Epithelial cell of esophagus (primary cell): ENCODE results near the gene MDK.

Experiments
- DNase-seq: peaks from one replicate; pipeline ENCODE4 v3.0.0; 2010; ENCODE audit warnings: low read depth
- H3K4me3 ChIP-seq: 2 replicates; pipeline ENCODE4 v1.5.1; 2011; ENCODE audit warnings: mild to moderate bottlenecking, low read length, control low read depth
- TF ChIP-seq, protein P1 (sequence below): IDR thresholded peaks from 2 replicates; pipeline ENCODE4 v1.5.1; 2011; ENCODE audit warnings: low read depth, mild to moderate bottlenecking, low read length, control low read depth, inconsistent platforms; ENCODE audit not compliant: insufficient read depth; ENCODE audit errors: missing control alignments

The MDK gene

DNA sequence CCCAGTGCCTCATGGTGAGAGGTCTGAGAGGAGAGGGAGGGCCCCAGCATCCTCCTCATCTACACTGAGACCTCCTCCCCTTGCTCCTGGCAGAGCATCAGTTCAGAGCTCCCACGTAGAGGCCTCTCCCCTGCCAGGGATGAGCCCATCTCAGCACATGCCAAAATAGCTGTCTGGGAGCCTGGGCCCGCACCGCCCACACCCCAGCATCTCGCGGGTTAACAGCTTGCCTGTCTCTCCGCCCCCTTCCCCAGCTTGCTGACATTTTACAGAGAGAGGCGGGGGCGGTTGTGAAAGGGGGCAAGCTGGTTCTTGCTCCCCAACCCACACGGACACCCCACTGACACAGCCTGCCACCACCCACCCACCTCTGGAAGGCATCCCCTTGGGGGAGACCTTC is 27.8 kb upstream of the MDK start:
- no peak overlapping the region for H3K4me3 ChIP-seq
- TF ChIP-seq, protein P1, sequence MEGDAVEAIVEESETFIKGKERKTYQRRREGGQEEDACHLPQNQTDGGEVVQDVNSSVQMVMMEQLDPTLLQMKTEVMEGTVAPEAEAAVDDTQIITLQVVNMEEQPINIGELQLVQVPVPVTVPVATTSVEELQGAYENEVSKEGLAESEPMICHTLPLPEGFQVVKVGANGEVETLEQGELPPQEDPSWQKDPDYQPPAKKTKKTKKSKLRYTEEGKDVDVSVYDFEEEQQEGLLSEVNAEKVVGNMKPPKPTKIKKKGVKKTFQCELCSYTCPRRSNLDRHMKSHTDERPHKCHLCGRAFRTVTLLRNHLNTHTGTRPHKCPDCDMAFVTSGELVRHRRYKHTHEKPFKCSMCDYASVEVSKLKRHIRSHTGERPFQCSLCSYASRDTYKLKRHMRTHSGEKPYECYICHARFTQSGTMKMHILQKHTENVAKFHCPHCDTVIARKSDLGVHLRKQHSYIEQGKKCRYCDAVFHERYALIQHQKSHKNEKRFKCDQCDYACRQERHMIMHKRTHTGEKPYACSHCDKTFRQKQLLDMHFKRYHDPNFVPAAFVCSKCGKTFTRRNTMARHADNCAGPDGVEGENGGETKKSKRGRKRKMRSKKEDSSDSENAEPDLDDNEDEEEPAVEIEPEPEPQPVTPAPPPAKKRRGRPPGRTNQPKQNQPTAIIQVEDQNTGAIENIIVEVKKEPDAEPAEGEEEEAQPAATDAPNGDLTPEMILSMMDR = no peak
- DNase-seq = peak; percentile 45

DNA sequence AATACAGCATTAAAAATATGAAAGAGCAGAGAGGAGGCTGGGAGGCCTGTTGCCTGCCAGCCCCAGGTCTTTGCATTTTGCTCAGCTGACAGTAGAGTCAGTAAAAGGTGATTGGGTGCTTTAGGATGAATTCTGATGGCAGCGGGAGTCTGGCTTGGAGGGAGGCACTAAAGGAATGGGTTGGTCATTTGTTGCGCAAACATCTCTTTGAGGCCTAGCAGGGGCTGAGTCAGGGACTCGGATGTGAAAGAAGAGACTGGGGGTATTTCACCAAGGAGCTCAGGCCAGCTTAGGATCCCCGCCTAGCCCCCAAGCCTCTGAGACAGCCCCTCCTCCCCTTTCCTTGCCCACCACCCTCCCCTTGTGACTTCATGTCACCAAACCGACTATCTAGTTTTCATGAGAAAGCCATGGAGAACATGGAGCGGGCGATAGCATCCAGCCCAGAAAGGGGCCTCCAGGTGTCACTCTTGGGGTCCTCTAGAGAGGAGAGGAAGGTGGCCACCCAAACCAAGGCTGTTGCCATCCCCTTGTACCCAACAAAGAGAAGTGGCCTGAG is 24.5 kb upstream of the MDK start:
- H3K4me3 ChIP-seq = no peak overlapping the region
- TF ChIP-seq, protein P1 = no peak
- peak; percentile 90 for DNase-seq

DNA sequence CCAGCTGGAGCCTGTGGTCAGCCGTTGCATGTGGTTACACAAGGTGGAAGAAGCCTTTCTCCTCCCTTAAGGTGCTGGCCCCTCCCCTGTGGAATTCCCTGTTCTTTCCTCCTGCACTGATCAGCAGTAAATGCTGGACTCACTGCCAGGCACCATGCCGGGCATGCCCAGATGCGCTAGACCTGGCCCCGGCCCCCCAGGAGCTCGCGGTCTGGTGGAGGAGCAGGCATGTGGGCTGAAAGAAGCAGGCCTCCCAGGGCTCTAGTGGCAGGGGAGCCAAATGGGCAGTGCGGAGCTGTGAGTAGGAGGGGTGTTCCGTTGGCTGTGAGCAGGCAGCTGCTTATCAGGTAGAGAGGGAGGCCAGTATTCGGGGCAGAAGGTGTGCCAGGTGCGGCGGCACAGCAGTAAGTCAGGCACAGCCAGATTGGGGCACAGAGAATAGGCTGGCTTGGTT is 24.0 kb upstream of the MDK start:
- no peak overlapping the region for H3K4me3 ChIP-seq
- peak; percentile 78 for DNase-seq
- TF ChIP-seq, protein P1 = no peak

DNA sequence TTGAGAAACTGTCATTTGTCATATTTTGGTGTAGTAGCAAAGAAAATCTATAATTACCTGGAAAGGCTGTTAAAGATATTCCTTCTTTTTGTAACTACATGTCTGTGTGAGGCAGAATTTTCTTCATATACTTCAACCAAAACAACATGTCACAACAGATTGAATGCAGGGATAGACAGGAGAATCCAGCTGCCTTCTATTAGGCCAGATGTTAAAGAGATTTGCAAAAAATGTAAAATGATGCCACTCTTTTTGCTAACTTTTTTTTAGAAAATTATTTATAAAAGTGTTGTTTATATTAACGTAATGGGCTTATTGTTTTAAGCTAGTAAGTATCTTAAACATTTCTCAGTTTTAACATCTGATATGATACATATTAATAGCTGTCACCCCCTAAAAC is 21.5 kb upstream of the MDK start:
- TF ChIP-seq, protein P1 = no peak
- H3K4me3 ChIP-seq = no peak overlapping the region
- no peak for DNase-seq

DNA sequence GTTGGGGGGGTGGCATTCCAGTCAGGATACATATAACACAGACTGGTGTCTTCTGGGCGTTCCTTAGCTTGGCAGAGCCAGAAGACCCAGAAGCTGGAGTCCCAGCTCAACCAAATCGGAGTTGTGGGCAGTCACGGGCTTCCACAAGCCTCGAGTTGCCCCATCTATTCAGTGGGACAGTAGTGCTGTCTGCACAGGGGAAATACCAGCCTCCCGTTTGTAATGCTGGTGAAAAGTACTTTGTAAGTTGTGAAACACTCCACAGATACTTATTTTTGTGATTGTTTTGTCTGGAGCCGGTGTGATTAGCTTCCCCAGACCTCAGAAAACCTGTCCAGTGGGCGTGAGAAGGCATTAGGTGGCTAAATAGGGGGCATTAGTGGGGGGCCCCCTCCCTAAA is 20.6 kb upstream of the MDK start:
- no peak overlapping the region for H3K4me3 ChIP-seq
- DNase-seq = no peak
- TF ChIP-seq, protein P1 = no peak

DNA sequence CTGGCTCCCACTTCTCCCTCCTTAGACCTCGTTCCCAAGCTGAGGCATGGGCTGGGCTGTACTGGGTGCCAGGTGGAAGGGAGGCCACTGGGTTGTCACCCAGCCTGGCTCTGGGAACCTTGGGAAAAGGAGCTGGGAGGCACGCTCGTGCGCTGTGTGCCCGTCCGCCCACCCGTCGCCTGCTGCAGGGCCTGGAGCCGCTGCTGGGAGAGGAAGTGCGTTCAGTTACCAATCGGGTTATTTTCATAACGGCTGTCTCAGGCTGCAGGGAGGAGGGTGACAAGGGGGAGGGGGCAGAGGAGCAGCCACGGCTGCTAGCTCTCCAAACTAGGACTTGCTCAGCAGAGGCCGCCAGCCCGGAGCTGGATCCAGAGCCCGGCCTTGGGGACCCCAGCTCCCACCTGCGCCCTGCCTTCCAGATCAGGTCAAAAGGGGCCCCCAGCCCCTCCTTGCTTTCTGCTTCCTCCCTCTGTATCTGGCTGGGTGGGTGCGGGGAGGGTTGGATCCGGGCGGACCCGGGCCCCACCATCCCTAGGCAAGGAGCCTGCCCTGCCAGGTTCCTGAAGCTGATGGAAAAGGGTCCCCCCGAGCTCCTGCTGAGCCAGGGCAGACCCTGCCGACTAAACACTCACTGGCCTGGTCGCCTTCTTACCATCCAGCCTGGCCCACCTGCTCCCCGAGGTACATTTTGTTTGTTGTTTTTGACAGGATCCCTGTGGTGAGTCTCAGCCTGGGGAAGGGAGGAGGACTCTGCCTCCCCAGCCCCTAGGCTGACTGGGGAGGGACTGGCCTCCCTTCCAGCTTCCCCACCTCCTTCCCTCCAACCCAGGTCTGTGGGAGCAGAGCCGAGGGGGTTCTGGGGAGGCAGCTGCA is 19.9 kb upstream of the MDK start:
- TF ChIP-seq, protein P1 = no peak
- no peak for DNase-seq
- H3K4me3 ChIP-seq = no peak overlapping the region
